GM18867 (cell line): ENCODE results near the gene MAP3K19.
"Not testable (repeated sequence)": the region's sequence is repeated elsewhere in the genome, so short reads cannot be mapped to it uniquely, and the experiment has no call there.

Experiments
- ATAC-seq: cut with Tn5 transposase; IDR thresholded peaks from one replicate; pipeline ENCODE4 v1.9.1; 2021; ENCODE audit warnings: mild to moderate bottlenecking, moderate library complexity; ENCODE audit not compliant: unreplicated experiment

Gene MAP3K19

DNA sequence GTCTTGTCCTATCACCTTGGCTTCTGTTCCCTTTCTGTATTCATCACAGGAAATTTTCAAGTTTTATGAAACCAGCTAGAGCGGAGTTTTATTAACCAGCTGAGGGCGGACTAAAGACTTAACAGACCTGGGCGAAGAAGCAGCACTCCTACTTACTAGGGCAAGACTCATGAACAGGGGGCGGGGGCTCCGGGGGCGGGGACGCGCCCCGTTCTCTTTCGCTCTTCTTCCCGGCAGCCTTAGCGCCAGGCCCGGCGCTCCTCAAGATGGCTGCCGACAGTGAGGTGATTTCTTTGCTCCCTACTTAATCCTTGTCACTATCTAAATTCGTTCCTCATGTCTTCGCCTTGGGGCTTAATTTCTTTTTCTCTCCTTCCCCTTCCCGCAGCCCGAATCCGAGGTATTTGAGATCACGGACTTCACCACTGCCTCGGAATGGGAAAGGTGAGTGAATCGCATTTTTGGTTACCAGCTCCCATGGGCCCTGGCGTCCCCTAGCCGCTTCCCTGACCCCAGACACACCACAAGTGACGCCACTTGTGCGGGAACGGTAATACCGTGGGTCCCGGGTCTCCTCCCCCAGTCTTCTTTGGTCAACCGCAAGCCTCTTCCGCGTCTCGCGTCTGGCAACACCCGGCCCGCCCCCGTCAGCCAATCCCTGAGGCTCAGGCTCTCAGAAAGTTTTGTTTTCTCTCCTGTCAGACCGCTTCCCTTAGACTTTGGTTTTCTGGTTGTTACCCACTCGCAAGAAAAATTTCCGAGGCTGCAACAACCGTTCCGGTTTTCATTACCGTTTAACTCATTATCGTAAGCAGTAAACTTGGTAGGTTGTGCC is 5.0 kb upstream of the MAP3K19 start, which contains the start of gene RAB3GAP1:
Gene RAB3GAP1 (plus strand): TSS at position 251 of the 835 bp plus-strand sequence. CDS start 16 bp downstream, at position 267.
- peak; percentile 87 for ATAC-seq

DNA sequence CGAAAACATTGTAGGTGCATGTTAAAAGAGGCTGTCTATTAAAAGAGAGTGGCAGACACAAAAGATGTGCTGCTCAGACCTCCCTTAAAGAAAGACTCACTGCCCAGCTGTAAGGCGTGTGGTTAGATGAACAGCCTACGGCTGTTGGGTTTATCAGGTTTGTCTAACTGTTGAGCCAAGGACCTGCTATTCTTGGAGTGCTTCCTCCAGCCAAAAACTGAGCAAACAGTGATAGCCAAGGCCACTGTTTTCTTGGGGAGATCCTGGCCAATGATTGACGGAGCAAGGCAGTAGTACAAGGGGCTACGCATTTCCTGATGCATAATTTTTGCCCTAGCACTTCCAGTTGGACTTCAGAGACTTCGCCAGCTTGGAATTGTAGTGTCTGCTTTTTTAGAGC is 3.4 kb upstream of the MAP3K19 start:
- ATAC-seq = no peak

DNA sequence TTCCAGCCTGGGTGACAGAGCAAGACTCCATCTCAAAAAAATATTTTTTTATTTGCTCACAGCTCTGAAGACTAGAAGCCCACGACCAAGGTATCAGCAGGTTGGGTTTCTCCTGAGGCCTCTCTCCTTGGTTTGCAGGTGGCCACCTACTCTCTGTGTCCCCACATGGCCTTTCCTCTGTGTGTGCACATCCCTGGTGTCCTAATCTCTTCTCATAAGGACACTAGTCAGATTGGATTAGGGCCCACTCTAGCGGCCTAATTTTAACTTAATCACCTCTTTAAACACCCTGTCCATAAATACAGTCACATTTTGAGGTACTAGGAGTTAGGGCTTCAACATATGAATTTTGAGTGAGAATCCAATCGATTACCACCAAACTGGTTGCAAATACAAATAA is 2.9 kb upstream of the MAP3K19 start:
- ATAC-seq = no peak

GRCh38 chr2:135048122-135048521 is 875 bp upstream of the MAP3K19 start:
- ATAC-seq = no peak

DNA sequence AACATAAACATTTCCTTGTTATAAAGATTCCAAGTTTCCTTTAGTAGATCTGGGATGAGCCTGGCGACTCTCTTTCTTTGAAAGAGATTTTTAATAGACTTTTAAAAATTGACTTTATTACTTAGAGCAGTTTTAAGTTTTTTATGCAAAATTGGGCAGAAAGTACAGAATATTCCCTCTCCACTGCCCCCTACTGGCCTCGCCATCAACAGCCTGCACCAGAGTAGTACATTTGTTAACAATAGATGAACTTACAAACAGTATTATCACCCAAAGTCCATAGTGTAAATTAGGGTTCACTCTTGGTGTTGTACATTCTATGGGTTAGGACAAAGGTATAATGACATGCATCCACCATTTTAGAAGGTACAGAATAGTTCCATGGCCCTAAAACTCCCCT is 3.9 kb downstream of the MAP3K19 start:
- no peak for ATAC-seq

DNA sequence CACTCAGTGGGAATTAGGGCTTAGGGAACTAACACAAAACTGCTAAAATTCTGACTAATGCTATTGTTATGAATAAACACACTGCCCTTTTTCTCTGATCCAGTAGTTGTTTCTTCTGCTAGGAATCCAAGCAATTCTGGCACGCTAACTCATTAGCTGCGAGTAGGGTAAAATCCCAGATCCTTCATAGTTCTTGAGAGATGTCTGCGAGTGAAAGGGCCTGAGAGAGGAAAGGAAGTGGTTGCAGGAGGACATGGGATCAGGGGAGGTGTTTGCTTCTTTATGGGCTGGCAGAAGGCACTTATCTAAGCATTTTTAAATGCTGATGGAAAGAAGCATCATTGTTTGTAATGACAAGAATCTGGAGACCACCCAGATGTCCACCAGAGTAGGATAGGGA is 9.4 kb downstream of the MAP3K19 start:
- no peak for ATAC-seq

DNA sequence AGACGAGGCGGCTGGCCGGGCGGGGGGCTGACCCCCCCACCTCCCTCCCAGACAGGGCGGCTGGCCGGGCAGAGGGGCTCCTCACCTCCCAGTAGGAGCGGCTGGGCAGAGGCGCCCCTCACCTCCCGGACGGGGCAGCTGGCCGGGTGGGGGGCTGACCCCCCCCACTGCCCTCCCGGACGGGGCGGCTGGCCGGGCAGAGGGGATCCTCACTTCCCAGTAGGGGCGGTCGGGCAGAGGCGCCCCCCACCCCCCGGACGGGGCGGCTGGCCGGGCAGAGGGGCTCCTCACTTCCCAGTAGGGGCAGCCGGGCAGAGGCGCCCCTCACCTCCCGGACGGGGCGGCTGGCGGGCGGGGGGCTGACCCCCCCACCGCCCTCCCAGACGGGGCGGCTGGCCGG is 14.0 kb downstream of the MAP3K19 start:
- ATAC-seq = not testable (repeated sequence)

- no peak for ATAC-seq
Observed at GRCh38 chr2:135030826-135031225, 16.4 kb downstream of the MAP3K19 start.

DNA sequence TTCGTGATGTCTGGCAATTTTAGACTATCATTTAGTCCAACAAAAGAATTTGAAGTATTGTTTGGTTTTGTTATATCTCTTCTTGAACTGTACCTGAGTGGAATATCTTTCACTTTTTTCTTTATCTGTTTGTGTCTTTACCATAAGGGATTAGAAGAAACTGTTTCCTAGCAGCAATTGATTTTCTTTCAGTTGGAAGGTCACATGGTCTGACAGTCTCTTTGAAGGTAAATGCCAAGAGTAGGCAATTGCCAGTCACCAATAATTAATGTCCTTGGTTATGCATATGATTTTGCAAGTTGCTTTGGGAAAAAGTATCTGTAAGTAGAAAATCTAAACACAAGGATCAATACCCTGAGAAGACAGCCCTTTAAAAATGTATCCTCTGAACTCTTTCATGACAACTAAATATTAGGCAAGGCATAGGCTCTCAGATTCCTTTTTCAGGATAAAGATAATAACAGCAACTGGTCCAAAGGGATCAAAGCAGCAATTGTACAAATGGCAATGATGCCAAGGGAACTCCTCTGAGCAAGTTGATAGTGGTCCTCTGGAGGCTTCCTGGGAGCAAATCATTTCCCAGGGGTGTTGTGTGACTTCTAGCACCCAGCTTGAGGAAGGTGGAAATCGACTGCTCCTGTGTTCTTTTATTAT is 17.6 kb downstream of the MAP3K19 start:
- no peak for ATAC-seq

GRCh38 chr2:135023886-135024485 is 23.3 kb downstream of the MAP3K19 start:
- ATAC-seq = no peak

- no peak for ATAC-seq
Observed at GRCh38 chr2:135022952-135023880, 24.0 kb downstream of the MAP3K19 start.

DNA sequence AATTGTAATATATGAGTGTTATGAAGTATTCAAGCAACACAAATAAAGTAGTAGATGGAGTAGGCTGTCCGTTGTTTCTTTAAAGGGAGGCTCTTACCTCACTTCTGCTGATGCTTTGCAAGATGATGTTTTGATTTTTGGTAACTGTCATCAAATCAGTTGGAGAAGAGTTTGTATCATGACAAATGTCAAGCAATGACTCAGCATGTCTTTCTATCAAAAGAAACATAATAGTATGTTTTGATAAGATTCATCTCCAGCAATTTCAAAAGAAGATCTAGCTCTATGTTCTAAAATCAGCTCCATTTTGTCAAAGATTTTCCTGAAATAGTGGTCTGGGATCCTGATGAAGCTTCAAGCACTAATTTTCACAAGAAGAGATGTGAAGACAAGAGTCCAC is 25.6 kb downstream of the MAP3K19 start:
- ATAC-seq = no peak

DNA sequence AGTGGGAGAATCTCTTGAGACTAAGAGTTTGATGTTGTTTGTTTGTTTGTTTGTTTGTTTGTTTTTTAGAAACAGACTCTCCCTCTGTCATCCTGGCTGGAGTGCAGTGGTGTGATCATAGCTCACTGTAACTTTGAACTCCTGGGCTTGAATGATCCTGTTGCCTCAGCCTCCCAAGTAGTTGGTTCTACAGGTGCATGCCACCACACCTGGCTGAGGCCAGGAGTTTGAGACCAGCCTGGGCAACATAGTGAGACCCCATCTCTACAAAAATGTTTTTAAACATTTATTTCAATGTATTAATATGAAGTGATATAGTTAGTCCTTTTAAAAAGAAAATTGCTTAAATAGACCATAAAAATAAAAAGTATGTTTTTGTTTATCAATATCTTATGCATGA is 35.6 kb downstream of the MAP3K19 start:
- ATAC-seq = no peak

GRCh38 chr2:135010200-135010942 is 36.9 kb downstream of the MAP3K19 start:
- ATAC-seq = no peak

DNA sequence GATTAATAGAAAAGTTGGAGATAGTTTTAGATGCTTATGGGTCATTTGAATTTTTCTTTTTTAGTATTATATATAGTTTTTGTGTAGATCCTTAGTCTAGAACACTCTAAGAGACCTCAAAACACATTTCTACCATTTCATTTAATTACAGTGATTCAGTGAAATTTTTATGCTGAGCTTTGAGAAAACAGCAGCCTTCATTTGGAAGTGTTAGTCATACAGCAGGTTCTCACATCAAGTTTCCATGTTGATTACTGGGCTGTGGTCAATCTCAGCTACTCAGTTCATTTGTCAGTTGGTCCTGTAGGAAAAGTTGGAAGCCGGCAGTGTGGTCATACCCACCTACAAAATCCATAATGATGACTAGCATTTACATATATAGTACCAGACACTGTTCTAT is 37.9 kb downstream of the MAP3K19 start:
- no peak for ATAC-seq

DNA sequence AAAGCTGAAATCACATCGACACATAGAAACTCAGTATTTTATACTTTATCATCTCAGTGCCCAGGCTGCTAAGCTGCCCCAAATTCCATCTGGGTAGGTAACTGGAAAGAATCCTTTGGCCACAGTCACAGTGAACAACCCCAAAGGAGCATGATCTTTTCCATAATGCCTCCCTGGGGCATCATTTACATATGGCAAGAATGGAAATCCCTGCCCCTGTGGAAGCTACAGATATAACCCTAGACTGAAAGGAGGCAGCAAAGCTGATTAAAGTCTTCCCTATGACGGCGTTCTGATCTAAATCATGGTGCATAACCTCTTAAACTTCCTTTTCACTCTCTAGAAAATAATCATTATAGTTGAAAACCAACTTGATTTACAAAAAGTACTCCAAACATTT is 41.5 kb downstream of the MAP3K19 start:
- no peak for ATAC-seq

- ATAC-seq = peak; percentile 93
Observed at GRCh38 chr2:135004005-135004746, 43.1 kb downstream of the MAP3K19 start.

DNA sequence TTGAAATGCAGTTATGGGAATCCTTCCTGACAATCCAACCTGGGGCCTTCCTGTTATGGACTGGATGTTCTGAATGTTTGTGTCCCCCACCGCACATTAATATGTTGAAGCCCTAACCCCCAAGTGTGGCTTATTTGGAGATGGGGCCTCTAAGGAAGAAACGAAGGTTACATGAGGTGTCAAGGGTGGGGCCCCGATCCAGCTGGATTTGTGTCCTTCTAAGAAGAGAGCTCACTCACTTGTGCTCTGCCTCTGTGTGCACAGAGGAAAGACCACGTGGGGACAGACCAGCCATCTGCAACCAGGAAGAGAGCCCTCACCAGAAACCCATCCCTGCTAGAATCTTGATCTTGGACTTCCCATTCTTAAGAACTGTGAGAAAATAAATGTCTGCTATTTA is 44.4 kb downstream of the MAP3K19 start:
- no peak for ATAC-seq

DNA sequence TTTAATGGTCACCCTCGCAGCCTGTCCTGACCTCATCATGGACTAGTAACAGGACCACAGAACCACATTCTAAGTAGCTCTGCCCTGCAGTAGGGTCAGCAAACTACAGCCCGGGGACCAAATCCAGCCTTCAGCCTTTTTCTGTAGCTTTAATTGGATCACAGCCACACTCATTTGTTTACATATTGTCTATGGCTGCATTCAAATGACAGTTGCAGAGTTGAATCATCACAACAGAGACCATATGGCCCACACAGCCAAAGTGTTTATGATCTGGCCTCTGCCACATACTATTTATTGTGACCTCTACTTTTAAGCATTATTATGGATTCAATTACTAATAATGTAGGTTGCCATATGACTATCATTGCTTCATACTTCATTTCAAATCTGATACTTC is 47.7 kb downstream of the MAP3K19 start:
- ATAC-seq = no peak
